Endothelial cell of umbilical vein (primary cell): ENCODE data around the gene SIAH3. TPM values are rescaled to one million over a fixed set of nuclear protein-coding genes. Genes with fewer than 3 reads are reported as not detected.

Source experiments
- BruUV-seq: library from RNA; stranded (reverse); fragments of 400-500 nt; replicated peaks from 2 replicates; lab custom pipeline; 2021; lab: Mats Ljungman, UMichigan
- CTCF ChIA-PET: fragments of 300-600, 350-600 bp; sonication (Branson Sonifier 250); formaldehyde crosslinking; loops from one replicate; lab custom pipeline; 2021; ENCODE audit warnings: antibody characterized with exemption, inconsistent platforms; lab: Charles Lee
- POLR2A ChIA-PET: fragments of 300-600, 350-600 bp; sonication (Branson Sonifier 250); formaldehyde crosslinking; loops from one replicate; lab custom pipeline; 2021; ENCODE audit warnings: antibody characterized with exemption, inconsistent platforms; lab: Charles Lee
- DNase-seq: peaks from one replicate; pipeline ENCODE4 v3.0.0-alpha.2; 2011; ENCODE audit warnings: low read depth, low spot score
- FAIRE-seq: peaks from 2 replicates; lab custom pipeline; 2011; peaks lifted over from hg19 to GRCh38; lab: Jason Lieb, UNC
- H2AFZ ChIP-seq: 2 replicates; pipeline ENCODE4 v1.6.0; 2012; ENCODE audit warnings: low read depth, low read length, control low read depth, inconsistent platforms
- H3K27ac ChIP-seq: 2 replicates; pipeline ENCODE4 v1.5.1; 2011; ENCODE audit warnings: low read depth, mild to moderate bottlenecking, control low read depth, low read length, moderate library complexity; ENCODE audit not compliant: insufficient read depth
- H3K27me3 ChIP-seq, 2 experiments: 2 replicates each; pipeline versions ENCODE4 v1.6.0 to v1.6.1; 2011; ENCODE audit warnings: low read length in 2 of 2, mixed read lengths in 1 of 2; ENCODE audit not compliant: control insufficient read depth in 2 of 2, insufficient read depth in 2 of 2
- H3K36me3 ChIP-seq, 2 experiments: 2 replicates in 1 of 2; 3 replicates in 1 of 2; pipeline ENCODE4 v1.5.1; 2011; ENCODE audit warnings: low read length in 2 of 2, mild to moderate bottlenecking in 1 of 2, moderate library complexity in 1 of 2; ENCODE audit not compliant: control insufficient read depth in 2 of 2, insufficient read depth in 2 of 2; ENCODE audit errors: extremely low read depth in 1 of 2
- H3K4me1 ChIP-seq: 3 replicates; pipeline ENCODE4 v1.5.1; 2011; ENCODE audit warnings: mild to moderate bottlenecking, low read length; ENCODE audit not compliant: control insufficient read depth, insufficient read depth; ENCODE audit errors: extremely low read depth
- H3K4me2 ChIP-seq: 2 replicates; pipeline ENCODE4 v1.6.1; 2011; ENCODE audit warnings: low read length, control low read depth, mixed read lengths; ENCODE audit not compliant: insufficient read depth
- H3K4me3 ChIP-seq, 3 experiments: fragments of 200-600 bp in 1 of 3; sonication (generic), shearing (Covaris generic) in 1 of 3; replicated peaks in 1 of 3; 2 replicates each; pipeline ENCODE4 v1.5.1; 2011 to 2016; ENCODE audit warnings: control low read depth in 3 of 3, low read length in 3 of 3, mild to moderate bottlenecking in 2 of 3, inconsistent platforms in 1 of 3, low read depth in 1 of 3, moderate library complexity in 1 of 3; ENCODE audit not compliant: insufficient read depth in 1 of 3
- H3K79me2 ChIP-seq: 2 replicates; pipeline ENCODE4 v1.6.0; 2012; ENCODE audit warnings: low read length, inconsistent platforms; ENCODE audit not compliant: control insufficient read depth, insufficient read depth
- H3K9ac ChIP-seq: replicated peaks from 2 replicates; pipeline ENCODE3; 2011; ENCODE audit warnings: low read length, control low read depth; ENCODE audit not compliant: insufficient read depth; ENCODE audit errors: extremely low read depth
- H3K9me1 ChIP-seq: replicated peaks from 3 replicates; pipeline ENCODE4 v1.6.0; 2011; ENCODE audit warnings: mild to moderate bottlenecking, low read length; ENCODE audit not compliant: control insufficient read depth, insufficient read depth; ENCODE audit errors: extremely low read depth
- H3K9me3 ChIP-seq: replicated peaks from 2 replicates; pipeline ENCODE4 v1.5.1; 2012; ENCODE audit warnings: low read length, inconsistent platforms; ENCODE audit not compliant: control insufficient read depth, insufficient read depth
- H4K20me1 ChIP-seq: replicated peaks from 2 replicates; pipeline ENCODE3; 2011; ENCODE audit warnings: mild to moderate bottlenecking, low read length; ENCODE audit not compliant: control insufficient read depth, insufficient read depth; ENCODE audit errors: extremely low read depth
- CTCF ChIP-seq, 2 donors: IDR thresholded peaks; 1 replicate in 1 of 2; 2 replicates in 1 of 2; pipeline ENCODE4 v1.5.1; 2011; ENCODE audit warnings: low read length in 2 of 2, mild to moderate bottlenecking in 2 of 2, moderate library complexity in 2 of 2, control low read depth in 1 of 2, inconsistent platforms in 1 of 2, low read depth in 1 of 2; ENCODE audit not compliant: insufficient read depth in 1 of 2; ENCODE audit errors: extremely low read depth in 1 of 2
- EZH2 ChIP-seq: IDR thresholded peaks from 2 replicates; pipeline ENCODE4 v1.6.1; 2012; ENCODE audit warnings: borderline replicate concordance, low read depth, mild to moderate bottlenecking, moderate library complexity, low read length, inconsistent platforms; ENCODE audit not compliant: severe bottlenecking
- FOS ChIP-seq: IDR thresholded peaks from 2 replicates; pipeline ENCODE4 v1.6.1; 2011; ENCODE audit warnings: mild to moderate bottlenecking, low read length, moderate library complexity, borderline replicate concordance; ENCODE audit not compliant: insufficient read depth
- GATA2 ChIP-seq: IDR thresholded peaks from 2 replicates; pipeline ENCODE4 v1.7.0; 2011; ENCODE audit warnings: low read depth, mild to moderate bottlenecking, moderate library complexity, mixed read lengths, low read length; ENCODE audit not compliant: insufficient read length, insufficient read depth
- JUN ChIP-seq: IDR thresholded peaks from 2 replicates; pipeline ENCODE4 v1.6.1; 2011; ENCODE audit warnings: borderline replicate concordance, low read depth; ENCODE audit not compliant: insufficient read length, insufficient read depth
- MYC ChIP-seq: IDR thresholded peaks from one replicate; pipeline ENCODE4 v1.6.1; 2011; ENCODE audit warnings: mild to moderate bottlenecking, low read depth, low read length
- POLR2A ChIP-seq: IDR thresholded peaks from 2 replicates; pipeline ENCODE4 v1.6.1; 2012; ENCODE audit warnings: low read depth, mild to moderate bottlenecking, control low read depth, low read length
- POLR2AphosphoS5 ChIP-seq: IDR thresholded peaks from 2 replicates; pipeline ENCODE4 v1.6.1; 2012; ENCODE audit warnings: low read depth, mild to moderate bottlenecking, control low read depth, low read length, moderate library complexity; ENCODE audit not compliant: insufficient read depth
- dilution Hi-C: fragments of 300-500 bp; cut with MboI; formaldehyde crosslinking; loops from one replicate; pipeline ENCODE4 v1.15.0; 2019; ENCODE audit warnings: low sequenced_read_pairs; ENCODE audit not compliant: extremely low pct_ligation_motif_present
- intact Hi-C: fragments of 100-400 bp; cut with micrococcal nuclease; formaldehyde crosslinking; loops from one replicate; pipeline ENCODE4 v1.10.0; 2022
- polyA plus RNA-seq, 4 experiments: library from polyadenylated mRNA; depleted of rRNA in 3 of 4; stranded (reverse) in 3 of 4; unstranded in 1 of 4; fragments of >200 nt; gene quantifications; 2 replicates each; pipeline versions ENCODE4 v1.2.1 to v1.2.3, GENCODE V29; 2011 to 2012; ENCODE audit warnings: missing spikeins in 1 of 4
- total RNA-seq: library from RNA; stranded (reverse); gene quantifications from 2 replicates; pipeline ENCODE4 v1.2.3, GENCODE V29; 2021
- TF ChIP-seq, protein P1 (sequence below): IDR thresholded peaks from 2 replicates; pipeline ENCODE4 v1.6.1; 2011; ENCODE audit not compliant: insufficient read depth, insufficient read length

The SIAH3 gene
- total and polyA plus RNA-seq, 2 donors (not counting 3 experiments of a cell fraction or from before 2014, with no cell fraction given) = 0.03 TPM; not detected in 1

- no peak overlapping the region for H3K27ac ChIP-seq
- FAIRE-seq (no peak), DNase-seq (no peak)
- H3K9ac ChIP-seq = no peak overlapping the region
- ChIA-PET POLR2A (no interaction called here), CTCF (no interaction called here)
- BruUV-seq = no TSS peak
- intact Hi-C loops (no loop called here), dilution Hi-C loops (no loop called here)
- TF ChIP-seq FOS = no peak
- no peak for TF ChIP-seq GATA2
- TF ChIP-seq JUN = no peak
- no peak for TF ChIP-seq POLR2AphosphoS5
- TF ChIP-seq, protein P1, sequence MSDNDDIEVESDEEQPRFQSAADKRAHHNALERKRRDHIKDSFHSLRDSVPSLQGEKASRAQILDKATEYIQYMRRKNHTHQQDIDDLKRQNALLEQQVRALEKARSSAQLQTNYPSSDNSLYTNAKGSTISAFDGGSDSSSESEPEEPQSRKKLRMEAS = no peak
- no peak for TF ChIP-seq MYC
- no peak for TF ChIP-seq EZH2
- no peak for TF ChIP-seq CTCF (IDR thresholded peaks at IDR 0.05; ENCODE audit: extremely low read depth in 1 of 2, insufficient read depth in 1 of 2, low read depth in 1 of 2, low read length in 2 of 2)
- no peak for TF ChIP-seq POLR2A
- H3K79me2 ChIP-seq = no peaks in the 10 kb centered on the region
- H3K4me2 ChIP-seq = no peak overlapping the region
- H3K9me1 ChIP-seq = no peaks in the 10 kb centered on the region
- H3K27me3 ChIP-seq = peaks cover 0 to 4% of the 10 kb centered on the region in 2 experiments
- H3K9me3 ChIP-seq = no peaks in the 10 kb centered on the region
- no peak overlapping the region for H2AFZ ChIP-seq
- H3K4me3 ChIP-seq = no peak overlapping the region
- no peaks in the 10 kb centered on the region for H3K4me1 ChIP-seq
- no peaks in the 10 kb centered on the region for H4K20me1 ChIP-seq
- no peaks in the 10 kb centered on the region for H3K36me3 ChIP-seq
These were observed 39.5 kb downstream of the SIAH3 start for GRCh38 chr13:45811891-45812694.
